Measurements from ENCODE around the gene HEXD. TPM values are rescaled to one million over a fixed set of nuclear protein-coding genes. Genes with fewer than 3 reads are reported as not detected.

Gene HEXD
- total RNA-seq, 1 donor from 2014 or later, result 21.9 TPM

GRCh38 chr17:82389379-82389778 lies 28.8 kb upstream of the HEXD start:
- no peaks in the 10 kb centered on the region for H3K9me3 Mint-ChIP-seq (ENCODE audit: unreplicated experiment)
- peaks cover 8% of the 10 kb centered on the region for H3K36me3 Mint-ChIP-seq (ENCODE audit: unreplicated experiment)
- peaks cover 5% of the 10 kb centered on the region for H3K27me3 Mint-ChIP-seq (ENCODE audit: unreplicated experiment)
- H3K4me1 Mint-ChIP-seq (ENCODE audit: unreplicated experiment), result peaks cover 11% of the 10 kb centered on the region
- no peak for TF ChIP-seq CTCF (IDR thresholded peaks at IDR 0.05)
- H3K27ac Mint-ChIP-seq (ENCODE audit: unreplicated experiment), result no peak overlapping the region
- H3K4me3 Mint-ChIP-seq (ENCODE audit: unreplicated experiment), result no peak overlapping the region
- DNase-seq (ENCODE audit: extremely low spot score, unreplicated experiment), result no peak

DNA sequence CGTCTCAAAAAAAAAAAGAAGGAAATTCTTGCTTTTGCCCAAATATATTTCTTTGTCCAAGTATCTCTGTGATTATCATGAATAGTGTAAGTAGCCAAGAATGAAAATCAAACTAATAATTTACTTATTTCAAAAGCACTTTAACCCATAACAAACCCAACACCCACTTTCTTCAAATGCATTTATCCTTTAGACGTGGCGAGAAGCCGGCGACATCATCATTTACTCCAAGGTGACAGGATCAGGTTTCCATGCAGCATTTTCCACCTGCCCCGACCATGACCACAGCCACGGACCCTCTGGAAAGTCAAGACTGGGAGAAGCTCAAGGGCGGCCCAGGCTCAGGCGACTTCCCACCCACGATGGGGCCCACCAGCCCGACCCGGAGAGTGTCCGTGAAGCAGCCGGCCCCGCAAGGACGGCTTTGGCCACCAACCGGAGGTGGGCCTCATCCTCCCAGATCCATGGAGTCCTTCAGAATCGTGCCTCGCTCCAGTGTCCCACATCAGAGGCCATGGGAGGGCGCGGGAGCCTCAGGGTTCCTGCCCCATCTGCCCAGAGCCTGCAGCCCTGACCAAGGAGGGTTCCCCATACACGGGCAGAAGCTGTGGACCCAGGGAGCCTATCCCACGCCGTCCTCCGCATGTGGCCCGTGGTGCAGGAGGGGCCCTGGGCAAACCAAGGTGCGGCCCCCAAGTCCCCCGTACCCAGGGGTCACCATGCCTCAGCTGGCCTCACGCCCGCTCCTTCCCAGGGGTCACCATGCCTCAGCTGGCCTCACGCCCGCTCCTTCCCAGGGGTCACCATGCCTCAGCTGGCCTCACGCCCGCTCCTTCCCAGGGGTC lies 27.9 kb upstream of the HEXD start:
- Mint-ChIP-seq H3K4me3 (ENCODE audit: unreplicated experiment) (no peak overlapping the region), H3K27ac (ENCODE audit: unreplicated experiment) (no peak overlapping the region), H3K27me3 (ENCODE audit: unreplicated experiment) (peaks cover 5% of the 10 kb centered on the region), H3K4me1 (ENCODE audit: unreplicated experiment) (peaks cover 8% of the 10 kb centered on the region), H3K9me3 (ENCODE audit: unreplicated experiment) (no peaks in the 10 kb centered on the region), H3K36me3 (ENCODE audit: unreplicated experiment) (peaks cover 8% of the 10 kb centered on the region)
- DNase-seq (ENCODE audit: extremely low spot score, unreplicated experiment), result no peak
- no peak for TF ChIP-seq CTCF (IDR thresholded peaks at IDR 0.05)

DNA sequence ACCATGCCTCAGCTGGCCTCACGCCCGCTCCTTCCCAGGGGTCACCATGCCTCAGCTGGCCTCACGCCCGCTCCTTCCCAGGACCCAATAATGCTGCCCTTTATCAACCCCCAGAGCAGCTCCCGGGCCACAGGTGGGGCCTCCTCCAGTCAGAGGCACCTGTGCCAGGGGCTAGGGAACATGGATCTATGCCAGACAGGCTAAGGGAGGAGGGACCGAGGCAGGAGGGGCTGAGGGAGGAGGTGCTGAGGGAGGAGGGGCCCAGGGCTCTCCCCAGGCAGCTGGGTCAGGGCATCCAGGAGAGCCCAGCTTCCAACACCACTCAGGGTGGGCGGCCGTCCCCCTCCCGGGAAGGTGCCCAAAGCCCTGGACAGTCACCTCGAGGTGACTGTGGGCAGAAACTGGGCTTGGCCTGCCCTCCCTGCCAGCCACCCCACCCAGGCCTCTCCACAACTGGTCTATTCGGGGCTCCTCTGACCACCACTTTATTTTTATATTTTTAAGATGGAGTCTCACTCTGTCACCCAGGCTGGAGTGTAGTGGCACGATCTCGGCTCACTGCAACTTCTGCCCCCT lies 27.2 kb upstream of the HEXD start:
- DNase-seq (ENCODE audit: extremely low spot score, unreplicated experiment), result no peak

GRCh38 chr17:82391496-82392066 lies 26.6 kb upstream of the HEXD start:
- peak; percentile 83 for DNase-seq (ENCODE audit: extremely low spot score, unreplicated experiment)
- Mint-ChIP-seq H3K9me3 (ENCODE audit: unreplicated experiment) (no peaks in the 10 kb centered on the region), H3K27ac (ENCODE audit: unreplicated experiment) (no peak overlapping the region), H3K4me3 (ENCODE audit: unreplicated experiment) (no peak overlapping the region), H3K36me3 (ENCODE audit: unreplicated experiment) (peaks cover 8% of the 10 kb centered on the region), H3K27me3 (ENCODE audit: unreplicated experiment) (peaks cover 5% of the 10 kb centered on the region), H3K4me1 (ENCODE audit: unreplicated experiment) (peaks cover 9% of the 10 kb centered on the region)
- TF ChIP-seq CTCF (IDR thresholded peaks at IDR 0.05), result no peak

More for the DNA sequence above, 27.2 kb upstream of the HEXD start:
- Mint-ChIP-seq H3K4me3 (ENCODE audit: unreplicated experiment) (no peak overlapping the region), H3K4me1 (ENCODE audit: unreplicated experiment) (peaks cover 7% of the 10 kb centered on the region), H3K36me3 (ENCODE audit: unreplicated experiment) (peaks cover 8% of the 10 kb centered on the region), H3K27ac (ENCODE audit: unreplicated experiment) (no peak overlapping the region), H3K27me3 (ENCODE audit: unreplicated experiment) (peaks cover 5% of the 10 kb centered on the region), H3K9me3 (ENCODE audit: unreplicated experiment) (no peaks in the 10 kb centered on the region)
- TF ChIP-seq CTCF (IDR thresholded peaks at IDR 0.05), result no peak

Measured in osteocyte (in vitro differentiated cells).